ENCODE results near the gene FNDC8. TPM values are rescaled to one million over a fixed set of nuclear protein-coding genes. Genes with fewer than 3 reads are reported as not detected.

Gene FNDC8
- total and polyA plus RNA-seq, 7 experiments from 2014 or later: not detected

- Histone ChIP-seq H3K36me3 (ENCODE audit: control insufficient read depth in 2 of 3, insufficient read depth in 3 of 3, low read length in 3 of 3) (no peaks in the 10 kb centered on the region), H3K4me3 (ENCODE audit: low read length) (no peak overlapping the region), H3K27me3 (ENCODE audit: control insufficient read depth in 2 of 2, insufficient read depth in 2 of 2, low read length in 2 of 2) (no peaks in the 10 kb centered on the region), H3K27ac (ENCODE audit: low read depth, low read length) (no peak overlapping the region), H3K4me1 (ENCODE audit: control insufficient read depth in 2 of 2, insufficient read depth in 2 of 2, low read length in 2 of 2) (peaks cover 26 to 28% of the 10 kb centered on the region in 2 donors), H3K9me3 (ENCODE audit: control insufficient read depth in 2 of 3, low read length in 3 of 3) (no peaks in the 10 kb centered on the region)
- intact Hi-C loops (cut with micrococcal nuclease): no loop called here
- ATAC-seq (no peak), DNase-seq (no peak)
- ChIA-PET POLR2A (interaction anchor here (0.5 to 7.1 kb wide), 7 partner anchors 18 to 1369 kb away, joined by 3 to 81 read pairs (median 3); partner anchors contain the start of genes MYO19, PIGW and UNC45B), CTCF (interaction anchor here (0.6 to 5.1 kb wide), 4 partner anchors 13 to 371 kb away, joined by 3 to 19 read pairs (median 4); partner anchors contain the start of gene SLFN12L)
- peak overlapping the region in 4 of 9 donors; percentile 31 to 74 (median 60) for H3K27ac Mint-ChIP-seq
- no peaks in the 10 kb centered on the region for H3K27me3 Mint-ChIP-seq
- H3K9me3 Mint-ChIP-seq: no peaks in the 10 kb centered on the region
- no peaks in the 10 kb centered on the region for H3K36me3 Mint-ChIP-seq
- peak overlapping the region in 1 of 10 donors; percentile 15 for H3K4me3 Mint-ChIP-seq
- peaks cover 17 to 52% (median 41%) of the 10 kb centered on the region in 7 donors for H3K4me1 Mint-ChIP-seq
These were observed 45.1 kb downstream of the FNDC8 start for GRCh38 chr17:35166526-35166925.

DNA sequence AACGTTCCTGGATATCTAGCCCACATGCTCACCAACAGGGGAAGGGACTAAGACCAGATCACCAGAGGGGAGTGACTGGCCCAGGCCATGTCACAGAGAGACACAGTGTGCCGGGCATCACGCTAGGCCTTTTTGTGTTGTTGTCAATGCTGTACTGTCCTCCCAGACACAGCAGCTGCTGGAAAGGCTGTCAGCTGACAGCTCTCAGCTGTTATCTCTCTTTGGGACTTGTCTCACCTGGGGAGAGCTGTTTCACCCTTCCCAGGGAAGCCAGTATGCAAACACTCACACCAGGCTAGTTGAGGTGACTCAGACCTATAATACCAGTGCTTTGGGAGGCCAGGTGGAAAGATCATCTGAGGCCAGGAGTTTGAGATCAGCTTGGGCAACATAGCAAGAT, 45.6 kb downstream of the FNDC8 start:
- Mint-ChIP-seq H3K4me3 (no peak overlapping the region), H3K27ac (peak overlapping the region in 1 of 9 donors; percentile 52), H3K4me1 (peaks cover 14 to 52% (median 41%) of the 10 kb centered on the region in 7 donors), H3K36me3 (no peaks in the 10 kb centered on the region), H3K27me3 (no peaks in the 10 kb centered on the region), H3K9me3 (no peaks in the 10 kb centered on the region)
- H3K27me3 ChIP-seq (ENCODE audit: control insufficient read depth in 2 of 2, insufficient read depth in 2 of 2, low read length in 2 of 2): no peaks in the 10 kb centered on the region
- ChIA-PET CTCF (interaction anchor here (1.0 to 5.1 kb wide), 3 partner anchors 50 to 370 kb away, joined by 3 to 19 read pairs (median 3); partner anchors contain the start of gene SLFN12L), POLR2A (interaction anchor here (0.6 to 1.7 kb wide), 7 partner anchors 19 to 596 kb away, joined by 3 to 5 read pairs (median 3); partner anchors contain the start of genes SLFN12L and UNC45B)
- no peak for DNase-seq
- no peak overlapping the region for H3K4me3 ChIP-seq (ENCODE audit: low read length)
- H3K4me1 ChIP-seq (ENCODE audit: control insufficient read depth in 2 of 2, insufficient read depth in 2 of 2, low read length in 2 of 2): peaks cover 26 to 27% of the 10 kb centered on the region in 2 donors
- ATAC-seq: no peak
- H3K36me3 ChIP-seq (ENCODE audit: control insufficient read depth in 2 of 3, insufficient read depth in 3 of 3, low read length in 3 of 3): no peaks in the 10 kb centered on the region
- H3K27ac ChIP-seq (ENCODE audit: low read depth, low read length): no peak overlapping the region
- H3K9me3 ChIP-seq (ENCODE audit: control insufficient read depth in 2 of 3, low read length in 3 of 3): no peaks in the 10 kb centered on the region
- intact Hi-C loops (cut with micrococcal nuclease): no loop called here

GRCh38 chr17:35167666-35168065, 46.3 kb downstream of the FNDC8 start:
- peaks cover 12 to 52% (median 41%) of the 10 kb centered on the region in 7 donors for H3K4me1 Mint-ChIP-seq
- intact Hi-C loops (cut with micrococcal nuclease): no loop called here
- peaks cover 0 to under 1% (median 0%) of the 10 kb centered on the region in 11 donors for H3K9me3 Mint-ChIP-seq
- H3K36me3 Mint-ChIP-seq: peaks cover 0 to under 1% (median 0%) of the 10 kb centered on the region in 5 donors
- Histone ChIP-seq H3K9me3 (ENCODE audit: control insufficient read depth in 2 of 3, low read length in 3 of 3) (no peaks in the 10 kb centered on the region), H3K27ac (ENCODE audit: low read depth, low read length) (no peak overlapping the region), H3K4me1 (ENCODE audit: control insufficient read depth in 2 of 2, insufficient read depth in 2 of 2, low read length in 2 of 2) (peaks cover 24 to 26% of the 10 kb centered on the region in 2 donors), H3K4me3 (ENCODE audit: low read length) (no peak overlapping the region), H3K36me3 (ENCODE audit: control insufficient read depth in 2 of 3, insufficient read depth in 3 of 3, low read length in 3 of 3) (no peaks in the 10 kb centered on the region), H3K27me3 (ENCODE audit: control insufficient read depth in 2 of 2, insufficient read depth in 2 of 2, low read length in 2 of 2) (no peaks in the 10 kb centered on the region)
- ChIA-PET POLR2A (interaction anchor here (0.6 to 1.7 kb wide), 8 partner anchors 22 to 595 kb away, joined by 3 to 5 read pairs (median 3); partner anchors contain the start of gene SLFN12L), CTCF (interaction anchor here (1.0 to 5.1 kb wide), 3 partner anchors 366 to 370 kb away, joined by 3 to 19 read pairs (median 4); partner anchors contain the start of gene SLFN12L)
- no peak overlapping the region for H3K4me3 Mint-ChIP-seq
- no peaks in the 10 kb centered on the region for H3K27me3 Mint-ChIP-seq
- DNase-seq (no peak), ATAC-seq (no peak)
- H3K27ac Mint-ChIP-seq: peak overlapping the region in 4 of 9 donors; percentile 51 to 68 (median 54)

GRCh38 chr17:35169835-35170363, 48.5 kb downstream of the FNDC8 start:
- ATAC-seq: no peak
- peaks cover 0 to 3% (median 0%) of the 10 kb centered on the region in 11 donors for H3K9me3 Mint-ChIP-seq
- Histone ChIP-seq H3K4me3 (ENCODE audit: low read length) (no peak overlapping the region), H3K27ac (ENCODE audit: low read depth, low read length) (no peak overlapping the region), H3K36me3 (ENCODE audit: control insufficient read depth in 2 of 3, insufficient read depth in 3 of 3, low read length in 3 of 3) (no peaks in the 10 kb centered on the region), H3K4me1 (ENCODE audit: control insufficient read depth in 2 of 2, insufficient read depth in 2 of 2, low read length in 2 of 2) (peaks cover 19 to 22% of the 10 kb centered on the region in 2 donors), H3K27me3 (ENCODE audit: control insufficient read depth in 2 of 2, insufficient read depth in 2 of 2, low read length in 2 of 2) (no peaks in the 10 kb centered on the region), H3K9me3 (ENCODE audit: control insufficient read depth in 2 of 3, low read length in 3 of 3) (no peaks in the 10 kb centered on the region)
- peak overlapping the region in 2 of 9 donors; percentile 55 to 56 for H3K27ac Mint-ChIP-seq
- H3K27me3 Mint-ChIP-seq: no peaks in the 10 kb centered on the region
- intact Hi-C loops (cut with micrococcal nuclease): loop anchor here in 1 of 2 donors (5.0 kb wide), 2 partner anchors 202 to 317 kb away; partner anchors contain the start of gene SLFN11
- CTCF ChIA-PET: interaction anchor here (0.6 to 5.1 kb wide), 8 partner anchors 70 to 577 kb away, joined by 3 to 19 read pairs (median 4); partner anchors contain the start of gene SLFN12L
- H3K4me3 Mint-ChIP-seq: no peak overlapping the region
- DNase-seq: no peak
- peaks cover 21 to 55% (median 39%) of the 10 kb centered on the region in 7 donors for H3K4me1 Mint-ChIP-seq
- H3K36me3 Mint-ChIP-seq: peaks cover 0 to 4% (median 0%) of the 10 kb centered on the region in 5 donors
- POLR2A ChIA-PET: interaction anchor here (0.6 to 1.9 kb wide), 9 partner anchors 41 to 625 kb away, joined by 3 to 8 read pairs (median 3); partner anchors contain the start of gene SLFN5

DNA sequence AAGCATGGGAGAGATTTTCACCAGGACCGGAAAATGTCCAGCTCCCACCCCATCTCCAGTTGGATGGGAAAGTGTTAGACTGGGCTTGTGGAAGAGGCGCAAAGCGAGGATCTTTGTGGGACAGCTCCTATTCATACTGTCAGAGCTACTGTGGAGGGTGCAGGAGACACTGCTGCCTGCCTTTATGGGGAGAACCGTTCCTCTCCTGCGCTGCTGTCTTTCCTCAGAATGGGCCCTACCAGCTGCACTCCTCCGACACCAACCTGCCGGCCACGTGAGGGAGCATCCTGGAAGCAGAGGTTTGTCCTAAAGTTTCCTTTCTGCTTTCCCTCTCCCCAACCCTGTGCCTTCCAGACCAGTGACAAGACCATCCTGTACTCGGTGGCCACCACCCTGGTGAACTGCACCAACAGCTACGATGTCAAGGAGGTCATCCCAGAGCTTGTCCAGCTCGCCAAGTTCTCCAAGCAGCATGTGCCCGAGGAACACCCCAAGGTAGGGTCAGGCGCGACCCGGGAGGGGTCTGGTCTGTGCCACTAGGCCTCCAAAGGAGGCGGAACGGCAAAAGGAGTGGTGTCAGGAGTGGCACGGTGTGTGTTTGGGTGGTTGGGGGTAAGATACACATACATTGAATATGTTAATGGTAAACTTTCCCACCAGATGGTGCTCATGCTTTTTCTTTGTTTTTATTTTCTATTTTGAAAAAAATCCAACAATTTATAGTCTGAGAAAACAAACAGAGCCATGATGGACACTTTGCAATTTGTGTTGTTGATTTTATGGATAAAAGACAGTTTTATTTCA, 49.8 kb downstream of the FNDC8 start:
- H3K9me3 ChIP-seq (ENCODE audit: control insufficient read depth in 2 of 3, low read length in 3 of 3): no peaks in the 10 kb centered on the region
- no peaks in the 10 kb centered on the region for H3K27me3 Mint-ChIP-seq
- intact Hi-C loops (cut with micrococcal nuclease): loop anchor here (1.0 to 5.0 kb wide), 8 partner anchors 43 to 576 kb away; partner anchors contain the start of gene SLFN11 (in 1 of the 2)
- ATAC-seq (peak; percentile 86), DNase-seq (peak in 7 of 9 donors; percentile 35 to 77 (median 70))
- H3K4me1 Mint-ChIP-seq: peaks cover 24 to 59% (median 44%) of the 10 kb centered on the region in 7 donors
- ChIA-PET CTCF (interaction anchor here (0.6 to 5.1 kb wide), 7 partner anchors 70 to 576 kb away, joined by 3 to 19 read pairs (median 3); partner anchors contain the start of gene SLFN12L), POLR2A (interaction anchor here (0.6 to 1.9 kb wide), 12 partner anchors 12 to 366 kb away, joined by 3 to 8 read pairs (median 4); partner anchors contain the start of genes SLFN12L and SLFN5)
- H3K36me3 ChIP-seq (ENCODE audit: control insufficient read depth in 2 of 3, insufficient read depth in 3 of 3, low read length in 3 of 3): no peaks in the 10 kb centered on the region
- peak overlapping the region; percentile 47 for H3K27ac ChIP-seq (ENCODE audit: low read depth, low read length)
- peak overlapping the region in 8 of 10 donors; percentile 46 to 79 (median 70) for H3K4me3 Mint-ChIP-seq
- peak overlapping the region; percentile 65 to 96 (median 89) for H3K27ac Mint-ChIP-seq
- no peaks in the 10 kb centered on the region for H3K27me3 ChIP-seq (ENCODE audit: control insufficient read depth in 2 of 2, insufficient read depth in 2 of 2, low read length in 2 of 2)
- peaks cover 0 to 3% (median 0%) of the 10 kb centered on the region in 11 donors for H3K9me3 Mint-ChIP-seq
- H3K4me1 ChIP-seq (ENCODE audit: control insufficient read depth in 2 of 2, insufficient read depth in 2 of 2, low read length in 2 of 2): peaks cover 16 to 20% of the 10 kb centered on the region in 2 donors
- H3K36me3 Mint-ChIP-seq: peaks cover 0 to 4% (median 0%) of the 10 kb centered on the region in 5 donors
- H3K4me3 ChIP-seq (ENCODE audit: low read length): peak overlapping the region; percentile 25
